Heart left ventricle (tissue), 16 donors: ENCODE data around the gene EIF4B. TPM values are rescaled to one million over a fixed set of nuclear protein-coding genes. Genes with fewer than 3 reads are reported as not detected.

Source experiments
- ATAC-seq, 4 donors: fragments of 200-7000 bp; cut with Tn5 transposase; one replicate each; pipeline ENCODE4 v1.9.1; 2020 to 2022; ENCODE audit warnings: moderate library complexity in 4 of 4, mild to moderate bottlenecking in 3 of 4, moderate number of reproducible peaks in 1 of 4
- DNase-seq, 5 donors: peaks; one replicate each; pipeline ENCODE4 v3.0.0-alpha.2; 2020
- H3K27ac ChIP-seq, 12 donors: fragments of 200-600 bp; sonication (generic) in 4 of 12; one replicate each; pipeline versions ENCODE4 v1.5.0 to v1.8.0; 2016 to 2022; ENCODE audit warnings: mild to moderate bottlenecking in 2 of 12
- H3K27me3 ChIP-seq, 9 donors: fragments of 200-600 bp; sonication (generic) in 2 of 9; one replicate each; pipeline versions ENCODE4 v1.5.1 to v1.8.0; 2016 to 2022; ENCODE audit warnings: mild to moderate bottlenecking in 3 of 9
- H3K36me3 ChIP-seq, 9 donors: fragments of 200-600 bp; sonication (generic) in 2 of 9; one replicate each; pipeline versions ENCODE4 v1.5.0 to v1.8.0; 2018 to 2022; ENCODE audit warnings: mild to moderate bottlenecking in 2 of 9
- H3K4me1 ChIP-seq, 12 donors: fragments of 200-600 bp; sonication (generic) in 4 of 12; one replicate each; pipeline versions ENCODE4 v1.5.0 to v1.8.0; 2016 to 2022; ENCODE audit warnings: mild to moderate bottlenecking in 3 of 12
- H3K4me3 ChIP-seq, 12 donors: fragments of 200-600 bp; sonication (generic) in 4 of 12; one replicate each; pipeline versions ENCODE4 v1.5.0 to v1.8.0; 2017 to 2022; ENCODE audit warnings: mild to moderate bottlenecking in 9 of 12, moderate library complexity in 4 of 12
- H3K9me3 ChIP-seq, 12 donors: fragments of 200-600 bp; sonication (generic) in 4 of 12; one replicate each; pipeline versions ENCODE4 v1.5.0 to v1.8.0; 2016 to 2022; ENCODE audit warnings: mild to moderate bottlenecking in 1 of 12
- POLR2A ChIP-seq, 2 donors: fragments of 450-650 bp; IDR thresholded peaks; one replicate each; pipeline ENCODE4 v1.6.1; 2017; ENCODE audit warnings: antibody characterized with exemption in 2 of 2, mild to moderate bottlenecking in 2 of 2, moderate library complexity in 2 of 2
- WGBS, 4 donors: extraction: QIAGEN DNeasy Blood & Tissue Kit in 2 of 4; methylation state at CpG; one replicate each; pipeline versions ENCODE4 v1.1.5 to v1.1.7; 2013 to 2018; 5-methylcytosine and 5-hydroxymethylcytosine counted together
- intact Hi-C, 10 donors: fragments of 100-400 bp; cut with DNase I; formaldehyde crosslinking; loops; one replicate each; pipeline versions ENCODE4 v1.11.1 to v1.14.2; 2022
- long read RNA-seq, 3 donors: library from polyadenylated mRNA; unstranded; transcript quantifications; one replicate each; pipeline ENCODE4 v2.0.0, GENCODE V29; 2020 to 2021
- polyA plus RNA-seq, 2 donors: library from polyadenylated mRNA; stranded (reverse); fragments of 200-250 nt; gene quantifications; one replicate each; pipeline ENCODE4 v1.2.3, GENCODE V29; 2013
- total RNA-seq, 9 donors: library from RNA; depleted of rRNA in 2 of 9; stranded (reverse); fragments of >200 nt in 2 of 9; fragmentation: NEBNext Ultra II Directional in 3 of 9; extraction: Animal tissue kit (Norgen Biotek cat#: 25700) in 3 of 9; gene quantifications; one replicate each; pipeline versions ENCODE4 v1.1.0 to v1.2.4, GENCODE V29; 2016 to 2023
- TF ChIP-seq, protein P1 (sequence below), 12 donors: fragments of 200-600 bp; sonication (generic) in 4 of 12; IDR thresholded peaks; one replicate each; pipeline versions ENCODE4 v1.5.0 to v1.8.0; 2018 to 2022; ENCODE audit warnings: antibody characterized with exemption in 12 of 12, mild to moderate bottlenecking in 5 of 12
- donor health status: ischemic (EF 13 %, LVEDD 7.1; RV severe dilation, severe dysfunction).
- donor health status: healthy with polysubstance abuse.
- donor health status: DM: no; HTN: yes; CAD: no.
- donor health status: DM: no; HTN: no; CAD: no.
- donor health status: ischemic (EF 25% LVEDD 6.9; RV normal size, moderate dysfunction).
- donor health status: ischemic (EF 25% LVEDD 5.7; RV mildly dilated, moderate dysfunction).
- donor health status: healthy.
- donor health status: DM: yes; HTN: yes; CAD: no.
- donor health status: ischemic (EF 35%, LVEDD 5.7; RV mildly dilated, moderate dysfunction).
- donor health status: nonischemic (EF 11% LVEDD 7.7; RV severe dilation, severe dysfunction).
- donor health status: DM: yes; HTN: yes; CAD: no.
- donor health status: PGD.
- donor health status: ischemic (EF 29% LVEDD 5.4; RV normal size, mild dysfunction).
- donor health status: nonischemic (EF 23%, LVEDD 6.1; RV moderate dilation, normal function).

Gene EIF4B, protein sequence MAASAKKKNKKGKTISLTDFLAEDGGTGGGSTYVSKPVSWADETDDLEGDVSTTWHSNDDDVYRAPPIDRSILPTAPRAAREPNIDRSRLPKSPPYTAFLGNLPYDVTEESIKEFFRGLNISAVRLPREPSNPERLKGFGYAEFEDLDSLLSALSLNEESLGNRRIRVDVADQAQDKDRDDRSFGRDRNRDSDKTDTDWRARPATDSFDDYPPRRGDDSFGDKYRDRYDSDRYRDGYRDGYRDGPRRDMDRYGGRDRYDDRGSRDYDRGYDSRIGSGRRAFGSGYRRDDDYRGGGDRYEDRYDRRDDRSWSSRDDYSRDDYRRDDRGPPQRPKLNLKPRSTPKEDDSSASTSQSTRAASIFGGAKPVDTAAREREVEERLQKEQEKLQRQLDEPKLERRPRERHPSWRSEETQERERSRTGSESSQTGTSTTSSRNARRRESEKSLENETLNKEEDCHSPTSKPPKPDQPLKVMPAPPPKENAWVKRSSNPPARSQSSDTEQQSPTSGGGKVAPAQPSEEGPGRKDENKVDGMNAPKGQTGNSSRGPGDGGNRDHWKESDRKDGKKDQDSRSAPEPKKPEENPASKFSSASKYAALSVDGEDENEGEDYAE
- total RNA-seq (100 to 1,000 TPM; 307 to 481 (median 348) TPM), polyA plus RNA-seq (100 to 1,000 TPM in 1 of 2 donors, 10 to 100 TPM in 1; 52.0 to 172 TPM)
- long read RNA-seq, donor 1, full-length matches to known transcripts: 473 of 595 reads
- long read RNA-seq, donor 1, partial matches to known transcripts: 89 of 595 reads
- long read RNA-seq, donor 1, other reads (novel, unspliced or antisense): 33 of 595 reads
- long read RNA-seq, donor 2, full-length matches to known transcripts: 1,407 of 1,693 reads
- long read RNA-seq, donor 2, partial matches to known transcripts: 168 of 1,693 reads
- long read RNA-seq, donor 2, other reads (novel, unspliced or antisense): 118 of 1,693 reads
- long read RNA-seq, donor 3, full-length matches to known transcripts: 301 of 375 reads
- long read RNA-seq, donor 3, partial matches to known transcripts: 59 of 375 reads
- long read RNA-seq, donor 3, other reads (novel, unspliced or antisense): 15 of 375 reads

DNA sequence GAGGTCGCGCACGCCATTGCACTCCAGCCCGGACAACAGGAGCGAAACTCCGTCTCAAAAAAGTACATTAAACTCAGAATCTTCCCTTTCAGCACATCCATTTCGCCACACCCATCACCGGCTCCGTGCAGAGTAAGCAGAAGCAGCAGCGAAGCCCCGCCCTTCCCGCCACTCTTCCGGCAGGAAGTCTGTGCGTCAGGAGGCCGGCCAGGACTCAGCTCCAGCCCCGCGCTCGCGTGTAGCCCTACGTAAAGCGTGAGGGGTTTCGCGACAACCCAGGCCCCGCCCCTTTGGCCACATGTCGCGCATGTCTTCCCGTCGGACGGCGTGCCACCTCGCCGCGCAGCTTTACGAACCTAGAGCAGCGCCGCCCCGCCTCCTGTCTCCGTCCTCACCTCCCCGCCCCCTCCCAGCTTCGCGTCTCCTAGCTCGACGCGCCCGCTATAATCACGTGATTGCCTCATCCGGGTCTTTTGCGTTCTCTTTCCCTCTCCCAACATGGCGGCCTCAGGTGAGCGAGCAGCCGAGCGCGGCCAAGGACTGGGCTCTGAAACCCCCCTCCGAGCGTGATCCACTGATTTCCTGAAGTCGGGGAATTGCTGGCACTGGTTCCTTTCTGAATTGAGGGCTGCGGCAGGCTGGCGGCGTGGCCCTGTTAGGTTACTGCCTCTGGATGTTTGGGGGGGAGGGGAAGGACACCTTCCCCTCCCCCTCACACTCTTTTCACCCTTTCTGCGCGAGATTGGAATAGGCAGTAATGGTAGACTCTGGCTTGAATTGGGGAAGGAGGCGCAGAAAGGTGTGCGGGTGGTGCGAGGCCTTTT is at the start of gene EIF4B:
TSS of gene EIF4B (plus strand) at position 471 of the 824 bp plus-strand sequence. CDS start at position 499, 28 bp downstream.
- Histone ChIP-seq H3K27ac (peak within 1 kb of the TSS; percentile 33 to 97 (median 89)), H3K4me1 (peaks cover 7 to 55% (median 42%) of the 10 kb centered on the region in 12 donors), H3K27me3 (peaks cover 0 to 1% (median 0%) of the 10 kb centered on the region in 9 donors), H3K4me3 (peak within 1 kb of the TSS; percentile 57 to 97 (median 88)), H3K36me3 (peaks cover 0 to 28% (median 8%) of the 10 kb centered on the region in 9 donors), H3K9me3 (no peaks in the 10 kb centered on the region)
- 0 to 1% (median 0%) methylated on average over 48 to 64 of the region's 64 CpGs for WGBS, 4 donors
- ATAC-seq (peak; percentile 96 to 97 (median 96)), DNase-seq (peak; percentile 100)
- TF ChIP-seq, protein P1, sequence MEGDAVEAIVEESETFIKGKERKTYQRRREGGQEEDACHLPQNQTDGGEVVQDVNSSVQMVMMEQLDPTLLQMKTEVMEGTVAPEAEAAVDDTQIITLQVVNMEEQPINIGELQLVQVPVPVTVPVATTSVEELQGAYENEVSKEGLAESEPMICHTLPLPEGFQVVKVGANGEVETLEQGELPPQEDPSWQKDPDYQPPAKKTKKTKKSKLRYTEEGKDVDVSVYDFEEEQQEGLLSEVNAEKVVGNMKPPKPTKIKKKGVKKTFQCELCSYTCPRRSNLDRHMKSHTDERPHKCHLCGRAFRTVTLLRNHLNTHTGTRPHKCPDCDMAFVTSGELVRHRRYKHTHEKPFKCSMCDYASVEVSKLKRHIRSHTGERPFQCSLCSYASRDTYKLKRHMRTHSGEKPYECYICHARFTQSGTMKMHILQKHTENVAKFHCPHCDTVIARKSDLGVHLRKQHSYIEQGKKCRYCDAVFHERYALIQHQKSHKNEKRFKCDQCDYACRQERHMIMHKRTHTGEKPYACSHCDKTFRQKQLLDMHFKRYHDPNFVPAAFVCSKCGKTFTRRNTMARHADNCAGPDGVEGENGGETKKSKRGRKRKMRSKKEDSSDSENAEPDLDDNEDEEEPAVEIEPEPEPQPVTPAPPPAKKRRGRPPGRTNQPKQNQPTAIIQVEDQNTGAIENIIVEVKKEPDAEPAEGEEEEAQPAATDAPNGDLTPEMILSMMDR (IDR thresholded peaks at IDR 0.05): no peak
- peak in 1 of 2 donors; percentile 62 for TF ChIP-seq POLR2A (IDR thresholded peaks at IDR 0.05)
- intact Hi-C loops: loop anchor here in 1 of 10 donors (5.0 kb wide), 1 partner anchor 41 kb away; no protein-coding TSS in a partner anchor

DNA sequence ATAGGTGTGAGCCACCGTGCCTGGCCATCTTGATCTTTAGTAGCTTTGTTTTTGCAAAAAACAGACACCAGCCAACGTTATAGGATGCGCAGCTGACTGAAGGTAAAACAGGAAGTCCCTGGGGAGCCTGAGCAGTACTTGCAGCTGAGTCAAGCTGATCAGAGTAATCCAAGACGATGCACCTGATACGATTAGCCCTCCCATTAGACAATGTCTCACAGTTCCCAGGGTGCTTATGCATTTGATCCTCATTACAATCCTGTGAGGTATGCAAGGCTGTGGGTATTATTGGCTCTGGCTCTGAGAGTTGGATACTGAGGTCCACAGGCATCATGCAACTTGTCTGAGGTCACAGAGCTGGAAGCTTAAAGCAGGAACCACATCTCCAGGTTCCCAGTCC is 49.3 kb upstream of the EIF4B start:
- Histone ChIP-seq H3K9me3 (no peaks in the 10 kb centered on the region), H3K27ac (no peak overlapping the region), H3K4me3 (no peak overlapping the region), H3K36me3 (no peaks in the 10 kb centered on the region), H3K4me1 (no peaks in the 10 kb centered on the region), H3K27me3 (no peaks in the 10 kb centered on the region)
- TF ChIP-seq, protein P1 (IDR thresholded peaks at IDR 0.05): no peak
- no peak for TF ChIP-seq POLR2A (IDR thresholded peaks at IDR 0.05)
- 57 to 66% (median 59%) methylated on average over 5 of the region's 5 CpGs for WGBS, 4 donors
- DNase-seq (no peak), ATAC-seq (no peak)
- intact Hi-C loops: no loop called here

DNA sequence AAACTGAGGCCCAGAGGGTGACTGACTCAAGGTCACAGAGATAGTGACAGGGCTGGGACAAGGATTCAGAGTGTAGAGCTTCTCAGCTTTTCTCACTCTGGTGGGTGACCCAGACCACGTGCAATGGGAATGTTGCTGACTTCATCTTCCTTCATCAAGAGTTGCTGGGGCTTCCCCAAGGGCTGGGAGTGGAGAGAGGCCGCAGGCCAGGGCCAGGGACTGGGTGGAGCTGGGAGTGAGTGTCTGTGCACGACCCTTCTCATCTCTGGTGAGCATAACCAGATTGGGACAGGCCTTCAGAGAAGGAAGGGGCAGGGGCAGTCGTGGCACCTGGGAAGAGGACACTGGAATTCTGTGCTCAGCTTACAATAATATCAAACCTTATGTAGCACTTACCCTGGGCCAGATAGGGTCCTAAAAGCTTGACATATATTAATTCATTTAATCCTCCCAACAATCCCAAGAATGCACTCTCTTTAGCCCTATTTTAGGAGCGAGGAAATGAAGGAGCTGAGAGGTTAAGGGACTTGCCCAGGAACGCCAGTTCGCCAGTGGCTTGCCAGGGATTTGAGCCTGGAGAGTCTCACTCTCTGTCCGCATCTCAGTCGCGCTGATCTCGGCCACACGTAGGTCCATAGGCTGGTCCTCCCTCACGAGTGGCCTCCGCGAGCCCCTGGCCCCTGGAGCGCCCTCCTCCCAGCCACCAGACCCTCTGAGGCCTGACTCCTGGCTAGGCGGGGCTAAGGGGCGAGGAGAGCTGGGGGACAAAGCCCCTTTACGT is 41.5 kb upstream of the EIF4B start:
- no peak for TF ChIP-seq POLR2A (IDR thresholded peaks at IDR 0.05)
- TF ChIP-seq, protein P1 (IDR thresholded peaks at IDR 0.05): no peak
- Histone ChIP-seq H3K27ac (no peak overlapping the region), H3K4me1 (peaks cover 0 to 6% (median 0%) of the 10 kb centered on the region in 12 donors), H3K4me3 (peak overlapping the region in 7 of 12 donors; percentile 19 to 49 (median 35)), H3K36me3 (no peaks in the 10 kb centered on the region), H3K27me3 (peaks cover 6 to 28% (median 16%) of the 10 kb centered on the region in 9 donors), H3K9me3 (no peaks in the 10 kb centered on the region)
- DNase-seq (no peak), ATAC-seq (peak in 2 of 4 donors; percentile 22)
- intact Hi-C loops: loop anchor here in 1 of 10 donors (5.0 kb wide), 1 partner anchor 67 kb away; no protein-coding TSS in a partner anchor
- WGBS, 4 donors: 47 to 61% (median 50%) methylated on average over 19 of the region's 19 CpGs
